ENCODE data around the gene RAB1B.
"Not testable (repeated sequence)": the region's sequence is repeated elsewhere in the genome, so short reads cannot be mapped to it uniquely, and the experiment has no call there.

RAB1B gene

GRCh38 chr11:66267379-66268243, 828 bp upstream of the RAB1B start:
- DNase-seq (ENCODE audit: low spot score) = peak; percentile 81

- DNase-seq (ENCODE audit: low spot score) = no peak
Observed at GRCh38 chr11:66268952-66269905, 790 bp downstream of the RAB1B start.

DNA sequence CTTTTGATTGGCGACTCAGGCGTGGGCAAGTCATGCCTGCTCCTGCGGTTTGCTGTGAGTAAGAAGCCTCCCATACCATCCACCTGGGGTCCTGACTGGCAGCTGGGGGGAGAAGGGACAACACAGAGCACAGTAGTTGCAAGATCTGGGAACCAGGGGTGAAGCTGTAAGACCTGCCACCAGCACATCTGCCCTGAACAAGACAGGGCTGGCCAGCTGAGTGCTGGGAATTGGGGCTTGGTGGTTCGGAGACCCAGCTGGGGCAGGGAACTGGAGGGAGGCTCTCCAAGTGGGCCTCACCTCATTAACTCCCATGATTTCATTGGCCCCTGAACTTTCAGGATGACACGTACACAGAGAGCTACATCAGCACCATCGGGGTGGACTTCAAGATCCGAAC, 3.4 kb downstream of the RAB1B start:
- DNase-seq (ENCODE audit: low spot score) = no peak

DNA sequence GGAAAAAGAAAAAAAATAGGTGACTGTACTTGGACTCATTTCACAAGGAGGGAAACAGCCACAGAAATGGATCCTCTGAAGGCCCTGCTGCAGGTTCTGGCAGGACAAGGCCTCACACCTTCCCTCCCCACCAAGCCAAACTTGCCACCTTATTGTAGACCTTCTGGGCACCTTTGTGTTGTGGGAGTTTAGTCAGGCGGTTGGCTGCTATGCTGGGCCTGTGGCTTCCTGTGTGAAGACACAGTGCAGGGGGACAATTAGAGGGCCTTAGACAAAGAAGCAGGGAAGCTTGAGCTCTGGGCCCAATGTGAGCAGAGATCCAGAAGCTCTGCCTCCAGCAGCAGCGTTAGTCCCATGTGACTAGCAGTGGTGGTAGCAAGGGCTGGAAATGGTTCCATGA, 4.2 kb downstream of the RAB1B start:
- no peak for DNase-seq (ENCODE audit: low spot score)

DNA sequence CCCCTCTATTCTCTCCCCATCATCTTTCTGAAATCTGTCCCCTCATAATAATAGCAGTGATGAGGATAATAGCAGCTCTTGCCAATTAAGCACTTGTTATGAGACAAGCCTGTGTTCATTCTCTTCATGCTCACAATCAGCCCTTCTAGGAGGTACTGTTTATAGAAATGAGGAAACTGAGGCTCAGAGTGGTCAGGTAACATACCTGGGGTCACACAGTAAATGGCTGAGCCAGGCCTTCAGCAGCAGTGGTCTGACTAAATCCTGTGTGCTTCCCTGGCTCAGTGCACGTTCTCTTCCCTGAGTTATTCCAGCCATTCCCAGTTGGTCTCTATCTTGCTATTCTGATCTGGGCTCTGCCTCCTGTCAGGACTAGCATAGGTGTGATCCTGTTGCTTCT, 5.8 kb downstream of the RAB1B start:
- DNase-seq (ENCODE audit: low spot score) = no peak

GRCh38 chr11:66275396-66275795, 7.0 kb downstream of the RAB1B start:
- no peak for DNase-seq (ENCODE audit: low spot score)

GRCh38 chr11:66275984-66276612, 7.7 kb downstream of the RAB1B start:
- DNase-seq (ENCODE audit: low spot score) = no peak

DNA sequence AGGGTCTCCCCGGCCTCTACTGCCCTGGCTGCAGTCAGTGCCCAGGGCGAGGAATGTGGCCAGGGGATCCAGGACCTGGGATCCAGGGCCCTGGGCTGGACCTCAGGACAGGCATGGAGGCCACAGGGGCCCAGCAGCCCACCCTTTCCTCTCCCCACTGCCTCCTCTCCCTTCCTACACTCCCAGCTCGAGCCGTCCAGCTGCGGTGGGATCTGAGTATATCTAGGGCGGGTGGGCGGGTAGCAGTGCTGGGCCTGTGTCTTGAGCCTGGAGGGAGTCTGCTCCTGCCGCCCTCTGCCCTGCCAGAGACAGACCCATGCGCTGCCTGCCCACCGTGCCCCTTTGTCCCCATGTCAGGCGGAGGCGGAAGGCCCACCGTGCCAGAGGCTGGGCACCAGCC, 8.2 kb downstream of the RAB1B start:
- not testable (repeated sequence) for DNase-seq (ENCODE audit: low spot score)

DNA sequence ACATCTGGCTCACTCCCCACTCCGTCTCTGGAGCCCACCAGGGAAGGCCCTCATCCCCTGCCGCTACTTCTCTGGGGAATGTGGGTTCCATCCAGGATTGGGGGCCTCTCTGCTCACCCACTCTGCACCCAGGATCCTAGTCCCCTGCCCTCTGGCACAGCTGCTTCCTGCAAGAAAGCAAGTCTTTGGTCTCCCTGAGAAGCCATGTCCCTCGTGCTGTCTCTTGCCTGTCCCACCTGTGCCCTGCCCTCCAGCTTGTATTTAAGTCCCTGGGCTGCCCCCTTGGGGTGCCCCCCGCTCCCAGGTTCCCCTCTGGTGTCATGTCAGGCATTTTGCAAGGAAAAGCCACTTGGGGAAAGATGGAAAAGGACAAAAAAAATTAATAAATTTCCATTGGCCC, 8.6 kb downstream of the RAB1B start:
- not testable (repeated sequence) for DNase-seq (ENCODE audit: low spot score)

- DNase-seq (ENCODE audit: low spot score) = no peak
Observed at GRCh38 chr11:66277471-66278362, 9.3 kb downstream of the RAB1B start, which contains the start of gene CNIH2. TSS of gene CNIH2 (plus strand) at chr11:66278175. CDS start at chr11:66278457, 282 bp downstream.

GRCh38 chr11:66278363-66279091, 10.1 kb downstream of the RAB1B start:
- DNase-seq (ENCODE audit: low spot score) = no peak

DNA sequence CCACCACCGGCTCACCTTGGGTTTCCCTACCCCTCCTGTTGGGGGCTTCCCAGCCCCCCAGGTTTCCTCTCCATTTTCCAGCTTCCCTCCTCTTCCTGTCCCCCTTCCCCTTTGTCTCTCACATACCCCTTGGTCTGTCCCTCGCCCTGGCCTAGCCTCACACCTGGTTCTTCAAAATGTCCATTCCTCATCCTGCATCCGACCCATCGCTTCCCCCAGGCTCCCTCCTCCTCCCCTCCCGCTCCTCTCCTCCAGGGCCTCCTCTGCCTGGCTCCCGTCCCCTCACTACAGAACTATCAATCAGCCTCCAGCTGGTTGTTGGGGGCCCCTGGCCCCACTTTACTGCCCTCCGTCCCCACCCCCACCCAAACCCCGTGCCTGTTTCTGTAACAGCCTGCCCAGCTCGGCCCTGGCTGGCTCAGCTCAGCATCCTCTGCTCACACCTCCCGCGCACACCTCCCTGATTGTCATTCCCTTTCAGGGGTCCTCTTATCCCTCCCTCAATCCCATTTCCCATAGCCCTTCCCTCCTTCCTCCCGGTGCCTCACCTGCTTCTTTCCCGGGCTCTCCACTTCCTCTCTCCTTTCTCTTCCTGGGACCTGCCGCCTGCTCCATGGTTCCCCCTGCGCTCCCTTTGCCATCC, 10.8 kb downstream of the RAB1B start:
- DNase-seq (ENCODE audit: low spot score) = no peak

GRCh38 chr11:66280428-66280827, 12.0 kb downstream of the RAB1B start:
- no peak for DNase-seq (ENCODE audit: low spot score)

GRCh38 chr11:66281001-66281400, 12.6 kb downstream of the RAB1B start:
- no peak for DNase-seq (ENCODE audit: low spot score)

DNA sequence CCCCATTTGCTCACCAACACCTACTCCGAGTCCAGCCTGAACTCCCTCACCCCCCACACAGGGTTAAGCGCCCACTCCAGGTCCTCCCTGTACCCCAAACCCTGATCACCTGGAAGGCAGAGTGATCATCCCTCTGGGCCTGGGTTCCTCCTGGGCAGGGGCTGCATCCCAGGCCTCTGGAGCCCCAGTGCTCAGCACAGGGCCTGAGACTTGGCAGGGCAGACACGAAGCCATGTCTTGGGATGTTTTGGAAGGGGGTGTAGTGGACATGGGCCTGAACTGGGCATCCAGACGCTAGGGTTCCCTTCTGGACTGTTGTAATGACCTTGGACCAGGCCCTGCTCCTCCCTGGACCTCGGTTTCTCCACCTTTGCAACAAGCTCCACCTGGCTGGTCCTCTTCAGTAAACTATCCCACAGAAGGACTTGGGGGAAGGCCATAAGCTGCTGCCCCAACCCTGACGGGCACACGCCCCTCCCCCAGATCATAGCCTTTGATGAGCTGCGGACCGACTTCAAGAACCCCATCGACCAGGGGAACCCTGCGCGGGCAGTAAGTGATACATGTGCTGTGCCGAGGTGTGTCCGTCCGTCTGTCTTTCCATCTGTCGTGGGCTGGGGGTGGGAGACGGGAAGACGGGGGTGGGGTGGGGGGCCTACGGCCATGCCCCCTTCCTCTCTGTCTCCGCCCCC, 13.5 kb downstream of the RAB1B start:
- DNase-seq (ENCODE audit: low spot score) = no peak

GRCh38 chr11:66282468-66283455, 14.3 kb downstream of the RAB1B start:
- DNase-seq (ENCODE audit: low spot score) = peak; percentile 92

GRCh38 chr11:66283461-66284105, 15.1 kb downstream of the RAB1B start:
- no peak for DNase-seq (ENCODE audit: low spot score)
